Hepatocyte (in vitro differentiated cells): Measurements from ENCODE around the gene OST4. TPM values are rescaled to one million over a fixed set of nuclear protein-coding genes. Genes with fewer than 3 reads are reported as not detected.

Experiments
- DNase-seq: peaks from one replicate; pipeline ENCODE4 v3.0.0-alpha.2; 2016; ENCODE audit warnings: low spot score
- H2AFZ ChIP-seq: fragments of 200-600 bp; sonication (generic); 2 replicates; pipeline ENCODE4 v1.6.0; 2016; ENCODE audit warnings: antibody characterized with exemption, mild to moderate bottlenecking
- H3K27ac ChIP-seq: fragments of 200-600 bp; sonication (generic); 2 replicates; pipeline ENCODE4 v1.5.1; 2016; ENCODE audit warnings: mild to moderate bottlenecking
- H3K27me3 ChIP-seq: fragments of 200-600 bp; sonication (generic); 2 replicates; pipeline ENCODE4 v1.6.1; 2016
- H3K36me3 ChIP-seq: fragments of 200-600 bp; sonication (generic); replicated peaks from 2 replicates; pipeline ENCODE4 v1.5.1; 2016; ENCODE audit warnings: low read depth; ENCODE audit not compliant: insufficient read depth
- H3K4me1 ChIP-seq: fragments of 200-600 bp; sonication (generic); 2 replicates; pipeline ENCODE4 v1.5.1; 2016; ENCODE audit warnings: mild to moderate bottlenecking, moderate library complexity; ENCODE audit not compliant: insufficient read depth
- H3K4me2 ChIP-seq: fragments of 200-600 bp; sonication (generic); 2 replicates; pipeline ENCODE4 v1.6.0; 2016
- H3K4me3 ChIP-seq: fragments of 200-600 bp; sonication (generic); 2 replicates; pipeline ENCODE4 v1.5.1; 2016; ENCODE audit warnings: mild to moderate bottlenecking
- H3K79me2 ChIP-seq: fragments of 200-600 bp; sonication (generic); 2 replicates; pipeline ENCODE4 v1.6.0; 2017; ENCODE audit warnings: mild to moderate bottlenecking
- H3K9me2 ChIP-seq: fragments of 200-600 bp; sonication (generic); replicated peaks from 2 replicates; pipeline ENCODE4 v1.6.0; 2017; ENCODE audit warnings: mild to moderate bottlenecking; ENCODE audit not compliant: insufficient read depth
- H3K9me3 ChIP-seq: fragments of 200-600 bp; sonication (generic); 2 replicates; pipeline ENCODE4 v1.5.1; 2016; ENCODE audit warnings: low read depth, mild to moderate bottlenecking
- H4K20me1 ChIP-seq: fragments of 200-600 bp; sonication (generic); 2 replicates; pipeline ENCODE4 v1.6.0; 2016; ENCODE audit warnings: mild to moderate bottlenecking; ENCODE audit not compliant: insufficient read depth, poor library complexity, severe bottlenecking
- CTCF ChIP-seq: fragments of 200-600 bp; sonication (generic); IDR thresholded peaks from 2 replicates; pipeline ENCODE4 v1.5.1; 2016; ENCODE audit warnings: antibody characterized with exemption, mild to moderate bottlenecking; ENCODE audit not compliant: poor library complexity
- EZH2 ChIP-seq: fragments of 200-600 bp; sonication (generic); IDR thresholded peaks from 2 replicates; pipeline ENCODE4 v1.6.1; 2016; ENCODE audit warnings: antibody characterized with exemption, mild to moderate bottlenecking, borderline replicate concordance
- EZH2phosphoT487 ChIP-seq: fragments of 200-600 bp; sonication (generic); IDR thresholded peaks from one replicate; pipeline ENCODE4 v1.6.1; 2018; ENCODE audit warnings: antibody characterized with exemption, mild to moderate bottlenecking, low read depth, moderate library complexity; ENCODE audit not compliant: unreplicated experiment, severe bottlenecking
- WGBS: methylation state at CpG from one replicate; pipeline ENCODE4 v1.1.6; 2016; ENCODE audit warnings: low lambda C conversion rate; ENCODE audit errors: missing lambda C conversion rate; 5-methylcytosine and 5-hydroxymethylcytosine counted together
- polyA plus RNA-seq: library from polyadenylated mRNA; unstranded; fragments of >200 nt; fragmentation: Nextera tagmentation; extraction: Ambion mirVana; gene quantifications from 2 replicates; pipeline ENCODE4 v1.2.1, GENCODE V29; 2016
- total RNA-seq: library from RNA; depleted of rRNA; stranded (reverse); fragments of >200 nt; gene quantifications from 2 replicates; pipeline ENCODE4 v1.2.3, GENCODE V29; 2014

Gene OST4
- total and polyA plus RNA-seq, 2 experiments from 2014 or later = 364 to 839 TPM

GRCh38 chr2:27070653-27071276 is 689 bp downstream of the OST4 start:
- H3K4me1 ChIP-seq = peaks cover 23% of the 10 kb centered on the region
- peak overlapping the region; percentile 94 for H3K4me2 ChIP-seq
- no peaks in the 10 kb centered on the region for H3K27me3 ChIP-seq
- no peaks in the 10 kb centered on the region for H3K9me3 ChIP-seq
- H3K79me2 ChIP-seq = peaks cover 35% of the 10 kb centered on the region
- TF ChIP-seq EZH2phosphoT487 (no peak), CTCF (no peak), EZH2 (no peak)
- no peaks in the 10 kb centered on the region for H3K9me2 ChIP-seq
- peak overlapping the region; percentile 97 for H3K27ac ChIP-seq
- peaks cover 14% of the 10 kb centered on the region for H4K20me1 ChIP-seq
- H3K4me3 ChIP-seq = peak overlapping the region; percentile 94
- peak overlapping the region; percentile 77 for H2AFZ ChIP-seq
- DNase-seq = no peak
- H3K36me3 ChIP-seq = no peaks in the 10 kb centered on the region
- WGBS = 12% methylated on average over 11 of the region's 11 CpGs

GRCh38 chr2:27069961-27070618 is 1.4 kb downstream of the OST4 start:
- Histone ChIP-seq H3K9me2 (no peaks in the 10 kb centered on the region), H3K4me2 (peak overlapping the region; percentile 94), H3K4me3 (peak overlapping the region; percentile 94), H3K4me1 (peaks cover 20% of the 10 kb centered on the region), H4K20me1 (peaks cover 14% of the 10 kb centered on the region), H3K27ac (peak overlapping the region; percentile 97), H3K9me3 (no peaks in the 10 kb centered on the region), H3K27me3 (no peaks in the 10 kb centered on the region), H3K36me3 (no peaks in the 10 kb centered on the region), H3K79me2 (peaks cover 37% of the 10 kb centered on the region), H2AFZ (no peak overlapping the region)
- WGBS = 82% methylated on average over 8 of the region's 8 CpGs
- TF ChIP-seq CTCF (no peak), EZH2 (no peak), EZH2phosphoT487 (no peak)
- DNase-seq = no peak

GRCh38 chr2:27069436-27069835 is 2.0 kb downstream of the OST4 start:
- Histone ChIP-seq H3K27ac (no peak overlapping the region), H3K9me2 (no peaks in the 10 kb centered on the region), H3K9me3 (no peaks in the 10 kb centered on the region), H4K20me1 (peaks cover 14% of the 10 kb centered on the region), H3K4me1 (peaks cover 18% of the 10 kb centered on the region), H3K27me3 (no peaks in the 10 kb centered on the region), H2AFZ (no peak overlapping the region), H3K79me2 (peaks cover 37% of the 10 kb centered on the region), H3K4me3 (no peak overlapping the region), H3K4me2 (peak overlapping the region; percentile 94), H3K36me3 (no peaks in the 10 kb centered on the region)
- DNase-seq = no peak
- TF ChIP-seq EZH2phosphoT487 (no peak), EZH2 (no peak), CTCF (no peak)
- WGBS = 95% methylated on average over 6 of the region's 6 CpGs
